NCI-H128 (cell line): Measurements from ENCODE around the gene PCYT1B.

Experiments
- DNase-seq: peaks from one replicate; lab custom pipeline; 2025; ENCODE audit not compliant: unreplicated experiment; lab: John Stamatoyannopoulos, UW

The PCYT1B gene

GRCh38 chrX:24528605-24529004, 118.5 kb downstream of the PCYT1B start:
- no peak for DNase-seq

GRCh38 chrX:24526616-24527015, 120.5 kb downstream of the PCYT1B start:
- DNase-seq: no peak

GRCh38 chrX:24525455-24525854, 121.7 kb downstream of the PCYT1B start:
- DNase-seq: no peak

DNA sequence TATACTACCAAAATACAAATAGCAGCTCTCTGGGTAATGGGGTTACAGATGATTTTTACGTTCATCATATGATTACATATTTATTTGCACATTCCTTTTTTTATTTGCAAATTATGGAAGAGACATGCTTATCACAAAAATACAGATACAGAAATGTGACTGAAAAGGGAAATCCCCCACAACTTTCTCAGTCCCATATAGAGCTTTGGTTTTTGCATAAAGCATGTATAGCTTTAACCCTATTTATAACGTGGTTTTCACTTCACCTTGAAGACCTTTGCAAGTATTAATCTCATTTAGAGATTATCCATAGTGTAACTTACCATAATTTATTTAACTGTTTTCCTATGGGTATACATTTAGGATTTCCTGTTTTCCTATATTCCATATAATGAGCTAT, 126.7 kb downstream of the PCYT1B start:
- no peak for DNase-seq

DNA sequence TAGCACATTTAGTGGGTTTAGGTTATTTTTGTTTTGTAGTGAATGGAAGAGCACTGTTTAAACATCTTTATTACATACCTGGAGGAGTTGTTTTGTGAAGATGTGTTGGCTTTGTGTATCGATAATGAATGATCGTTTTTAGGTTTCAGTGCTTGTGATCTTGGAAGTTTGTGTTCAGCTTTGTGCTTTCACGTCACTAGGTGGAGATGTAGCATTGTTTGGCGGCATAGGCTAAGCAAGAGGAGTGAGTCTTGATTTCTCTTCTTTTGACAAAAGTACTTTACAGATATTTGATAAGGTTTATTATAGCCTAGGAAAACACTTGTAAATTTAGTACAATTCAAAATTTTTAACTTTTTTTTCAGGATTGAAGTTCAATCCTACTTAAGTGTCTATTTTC, 131.7 kb downstream of the PCYT1B start:
- no peak for DNase-seq

DNA sequence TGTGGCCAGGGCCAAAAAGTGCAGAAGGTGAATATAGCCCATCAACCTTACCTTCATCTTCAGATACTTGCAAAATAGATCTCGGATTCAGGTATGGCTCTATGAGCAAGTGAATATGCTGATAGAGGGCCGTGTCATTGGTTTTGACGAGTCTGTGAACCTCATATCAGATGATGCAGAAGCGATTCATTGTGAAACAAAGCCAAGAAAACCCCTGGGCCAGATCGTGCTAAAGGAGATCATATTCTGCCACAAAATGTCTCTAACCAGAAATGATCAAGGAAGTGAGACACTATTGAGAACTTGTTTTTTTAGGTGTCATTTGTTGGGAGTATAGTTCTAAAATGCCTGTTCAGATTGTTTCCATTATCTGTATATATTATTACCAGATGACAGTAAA, 133.7 kb downstream of the PCYT1B start:
- no peak for DNase-seq

GRCh38 chrX:24508375-24508774, 138.8 kb downstream of the PCYT1B start:
- no peak for DNase-seq
